ENCODE results near the gene PTPRM.

Gene PTPRM

GRCh38 chr18:8196238-8196637 is 629.1 kb downstream of the PTPRM start:
- TF ChIP-seq CTCF (IDR thresholded peaks at IDR 0.05; ENCODE audit: low read depth, low read length) = no peak
- H3K4me3 ChIP-seq (ENCODE audit: low read depth, low read length) = no peak overlapping the region

GRCh38 chr18:8197499-8197898 is 630.4 kb downstream of the PTPRM start:
- H3K4me3 ChIP-seq (ENCODE audit: low read depth, low read length) = no peak overlapping the region
- TF ChIP-seq CTCF (IDR thresholded peaks at IDR 0.05; ENCODE audit: low read depth, low read length) = no peak

- no peak overlapping the region for H3K4me3 ChIP-seq (ENCODE audit: low read depth, low read length)
- TF ChIP-seq CTCF (IDR thresholded peaks at IDR 0.05; ENCODE audit: low read depth, low read length) = no peak
These were observed 640.9 kb downstream of the PTPRM start for GRCh38 chr18:8207996-8208395.

- no peak for TF ChIP-seq CTCF (IDR thresholded peaks at IDR 0.05; ENCODE audit: low read depth, low read length)
- H3K4me3 ChIP-seq (ENCODE audit: low read depth, low read length) = no peak overlapping the region
These were observed 641.6 kb downstream of the PTPRM start for GRCh38 chr18:8208716-8209115.

GRCh38 chr18:8212896-8213780 is 646.0 kb downstream of the PTPRM start:
- no peak for TF ChIP-seq CTCF (IDR thresholded peaks at IDR 0.05; ENCODE audit: low read depth, low read length)
- H3K4me3 ChIP-seq (ENCODE audit: low read depth, low read length) = no peak overlapping the region

- TF ChIP-seq CTCF (IDR thresholded peaks at IDR 0.05; ENCODE audit: low read depth, low read length) = no peak
- no peak overlapping the region for H3K4me3 ChIP-seq (ENCODE audit: low read depth, low read length)
These were observed 648.6 kb downstream of the PTPRM start for GRCh38 chr18:8215741-8216140.

- TF ChIP-seq CTCF (IDR thresholded peaks at IDR 0.05; ENCODE audit: low read depth, low read length) = no peak
- H3K4me3 ChIP-seq (ENCODE audit: low read depth, low read length) = no peak overlapping the region
These were observed 650.0 kb downstream of the PTPRM start for GRCh38 chr18:8217051-8217564.

Data from WI38 (cell line).